Peyer's patch (tissue), 4 donors: ENCODE measurements around the gene ADAMTS12.

Source experiments
- CTCF ChIP-seq, 6 experiments: fragments of 450-650 bp in 4 of 6; fragments of 200-600 bp in 2 of 6; sonication (generic) in 1 of 6; IDR thresholded peaks; one replicate each; pipeline ENCODE4 v1.5.1; 2017 to 2019; ENCODE audit warnings: antibody characterized with exemption in 6 of 6, mild to moderate bottlenecking in 3 of 6, moderate library complexity in 1 of 6
- POLR2A ChIP-seq, 2 donors: fragments of 450-650 bp; IDR thresholded peaks; one replicate each; pipeline ENCODE4 v1.5.1; 2017; ENCODE audit warnings: antibody characterized with exemption in 2 of 2, mild to moderate bottlenecking in 2 of 2, moderate library complexity in 2 of 2

- TF ChIP-seq CTCF (IDR thresholded peaks at IDR 0.05) = no peak
- no peak for TF ChIP-seq POLR2A (IDR thresholded peaks at IDR 0.05)
These were observed 158.6 kb downstream of the ADAMTS12 start for GRCh38 chr5:33733225-33733624.
